Spleen (tissue), 11 donors: Measurements from ENCODE around the gene NRARP. TPM values are rescaled to one million over a fixed set of nuclear protein-coding genes. Genes with fewer than 3 reads are reported as not detected.

ENCODE experiments used
- DNase-seq: peaks from one replicate; pipeline ENCODE4 v3.0.0-alpha.2; 2020
- H3K27ac ChIP-seq, 8 donors: fragments of 200-600 bp; sonication (generic) in 7 of 8; 1 replicate in 4 of 8; 2 replicates in 4 of 8; pipeline versions ENCODE4 v1.5.0 to v1.8.0; 2016 to 2021; ENCODE audit warnings: inconsistent platforms in 4 of 8, mild to moderate bottlenecking in 4 of 8, moderate library complexity in 1 of 8
- H3K27me3 ChIP-seq, 7 donors: fragments of 200-600 bp; sonication (generic) in 6 of 7; replicated peaks in 1 of 7; 1 replicate in 4 of 7; 2 replicates in 3 of 7; pipeline versions ENCODE4 v1.5.0 to v1.8.0; 2016 to 2021; ENCODE audit warnings: inconsistent platforms in 3 of 7, mild to moderate bottlenecking in 1 of 7
- H3K36me3 ChIP-seq, 6 donors: fragments of 200-600 bp; sonication (generic) in 5 of 6; 1 replicate in 4 of 6; 2 replicates in 2 of 6; pipeline versions ENCODE4 v1.5.0 to v1.8.0; 2016 to 2021; ENCODE audit warnings: inconsistent platforms in 2 of 6
- H3K4me1 ChIP-seq, 6 donors: fragments of 200-600 bp; sonication (generic) in 5 of 6; 1 replicate in 3 of 6; 2 replicates in 3 of 6; pipeline versions ENCODE4 v1.5.0 to v1.8.0; 2016 to 2021; ENCODE audit warnings: inconsistent platforms in 3 of 6
- H3K4me3 ChIP-seq, 8 donors: fragments of 200-600 bp; sonication (generic) in 7 of 8; 1 replicate in 4 of 8; 2 replicates in 4 of 8; pipeline versions ENCODE4 v1.5.0 to v1.8.0; 2016 to 2021; ENCODE audit warnings: inconsistent platforms in 4 of 8, mild to moderate bottlenecking in 4 of 8, moderate library complexity in 2 of 8
- H3K9me3 ChIP-seq, 8 donors: fragments of 200-600 bp; sonication (generic) in 7 of 8; 1 replicate in 4 of 8; 2 replicates in 4 of 8; pipeline versions ENCODE4 v1.5.0 to v1.8.0; 2016 to 2021; ENCODE audit warnings: inconsistent platforms in 4 of 8
- CTCF ChIP-seq, 11 experiments: fragments of 200-600 bp in 7 of 11; fragments of 450-650 bp in 4 of 11; sonication (generic) in 4 of 11; IDR thresholded peaks in 8 of 11; conservative IDR thresholded peaks in 3 of 11; 1 replicate in 7 of 11; 2 replicates in 4 of 11; pipeline versions ENCODE4 v1.4.0 to v1.8.0; 2016 to 2021; ENCODE audit warnings: antibody characterized with exemption in 11 of 11, inconsistent platforms in 4 of 11, mild to moderate bottlenecking in 1 of 11
- POLR2A ChIP-seq, 3 donors: fragments of 450-650 bp; IDR thresholded peaks; one replicate each; pipeline ENCODE4 v1.5.1; 2017; ENCODE audit warnings: antibody characterized with exemption in 3 of 3, mild to moderate bottlenecking in 1 of 3
- POLR2AphosphoS5 ChIP-seq, 3 donors: sonication (generic); formaldehyde crosslinking; IDR thresholded peaks; one replicate each; pipeline ENCODE4 v1.5.1; 2017; ENCODE audit warnings: antibody characterized with exemption in 3 of 3
- whole genome bisulfite sequencing, 5 donors: extraction: QIAGEN DNeasy Blood & Tissue Kit in 3 of 5; methylation state at CpG; one replicate each; pipeline versions ENCODE4 v1.1.5 to v1.1.7; 2013 to 2018; 5-methylcytosine and 5-hydroxymethylcytosine counted together
- intact Hi-C: fragments of 100-400 bp; cut with DNase I; formaldehyde crosslinking; loops from one replicate; pipeline ENCODE4 v1.15.0; 2023; ENCODE audit warnings: low total_unique reads
- polyA plus RNA-seq, 3 donors: library from polyadenylated mRNA; stranded (reverse); fragments of 200-250 nt; gene quantifications; one replicate each; pipeline ENCODE4 v1.2.1, GENCODE V29; 2013
- total RNA-seq, 7 donors: library from RNA; depleted of rRNA in 3 of 7; stranded (reverse); fragments of >200 nt in 3 of 7; fragmentation: NEBNext Ultra II Directional in 4 of 7; extraction: Animal tissue kit (Norgen Biotek cat#: 25700) in 4 of 7; gene quantifications; one replicate each; pipeline versions ENCODE4 v1.1.0 to v1.2.1, GENCODE V29; 2016 to 2021
- donor health status: healthy with polysubstance abuse.
- donor health status: DM: no; HTN: no; CAD: no; lungs with moderate emphysema.
- donor health status: DM: no; HTN: no; CAD: no.
- donor health status: Bipolar disorder and iron deficiency.
- donor health status: healthy.
- donor health status: DM: no; HTN: no; CAD: no.
- donor health status: DM: yes; HTN: yes; CAD: no.

Gene NRARP
- total and polyA plus RNA-seq, 10 donors, result 0.37 to 24.4 (median 8.0) TPM

GRCh38 chr9:137303151-137303892, 1.3 kb upstream of the NRARP start:
- WGBS, 5 donors, result 61 to 76% (median 68%) methylated on average over 18 to 23 of the region's 23 CpGs
- peak overlapping the region in 7 of 8 donors; percentile 67 to 82 (median 78) for H3K27ac ChIP-seq
- DNase-seq, result no peak
- H3K27me3 ChIP-seq, result peaks cover 0 to 91% (median 21%) of the 10 kb centered on the region in 7 donors
- intact Hi-C loops, result no loop called here
- no peaks in the 10 kb centered on the region for H3K36me3 ChIP-seq
- H3K4me1 ChIP-seq, result peaks cover 33 to 93% (median 80%) of the 10 kb centered on the region in 6 donors
- H3K4me3 ChIP-seq, result peak overlapping the region in 4 of 8 donors; percentile 46 to 78 (median 52)
- no peaks in the 10 kb centered on the region for H3K9me3 ChIP-seq
- no peak for TF ChIP-seq CTCF (IDR thresholded peaks at IDR 0.05 in 8 of 11, conservative IDR thresholded peaks at IDR 0.05 in 3 of 11)
- TF ChIP-seq POLR2A (IDR thresholded peaks at IDR 0.05), result no peak
- TF ChIP-seq POLR2AphosphoS5 (IDR thresholded peaks at IDR 0.05), result no peak

- Histone ChIP-seq H3K27ac (peak overlapping the region; percentile 58 to 82 (median 76)), H3K4me1 (peaks cover 36 to 94% (median 83%) of the 10 kb centered on the region in 6 donors), H3K9me3 (no peaks in the 10 kb centered on the region), H3K4me3 (peak overlapping the region; percentile 38 to 78 (median 46)), H3K36me3 (no peaks in the 10 kb centered on the region), H3K27me3 (peaks cover 2 to 94% (median 25%) of the 10 kb centered on the region in 7 donors)
- WGBS, 5 donors, result 4 to 21% (median 10%) methylated on average over 9 to 78 of the region's 78 CpGs
- intact Hi-C loops, result no loop called here
- TF ChIP-seq POLR2AphosphoS5 (IDR thresholded peaks at IDR 0.05), result no peak
- peak in 10 of 11 experiments; percentile 15 to 77 (median 58) for TF ChIP-seq CTCF (IDR thresholded peaks at IDR 0.05 in 8 of 11, conservative IDR thresholded peaks at IDR 0.05 in 3 of 11)
- DNase-seq, result no peak
Measured at GRCh38 chr9:137302449-137303150, 529 bp upstream of the NRARP start.

GRCh38 chr9:137301081-137301947, 757 bp downstream of the NRARP start:
- intact Hi-C loops, result no loop called here
- H3K4me1 ChIP-seq, result peaks cover 36 to 94% (median 82%) of the 10 kb centered on the region in 6 donors
- H3K27me3 ChIP-seq, result peaks cover 2 to 94% (median 33%) of the 10 kb centered on the region in 7 donors
- no peak for DNase-seq
- peak overlapping the region; percentile 32 to 78 (median 51) for H3K4me3 ChIP-seq
- no peaks in the 10 kb centered on the region for H3K36me3 ChIP-seq
- no peaks in the 10 kb centered on the region for H3K9me3 ChIP-seq
- WGBS, 5 donors, result 1% methylated on average over 52 to 115 of the region's 115 CpGs
- peak overlapping the region in 7 of 8 donors; percentile 46 to 82 (median 75) for H3K27ac ChIP-seq
- TF ChIP-seq POLR2A (IDR thresholded peaks at IDR 0.05) (no peak), CTCF (IDR thresholded peaks at IDR 0.05 in 8 of 11, conservative IDR thresholded peaks at IDR 0.05 in 3 of 11) (peak in 2 of 11 experiments; percentile 14 to 29), POLR2AphosphoS5 (IDR thresholded peaks at IDR 0.05) (peak in 1 of 3 donors; percentile 24)
